ENCODE results near the gene DPP7. TPM values are rescaled to one million over a fixed set of nuclear protein-coding genes. Genes with fewer than 3 reads are reported as not detected.
"Not testable (repeated sequence)": the region's sequence is repeated elsewhere in the genome, so short reads cannot be mapped to it uniquely, and the experiment has no call there.

Gene DPP7
- total RNA-seq, 1 donor from 2014 or later: 98.5 TPM

DNA sequence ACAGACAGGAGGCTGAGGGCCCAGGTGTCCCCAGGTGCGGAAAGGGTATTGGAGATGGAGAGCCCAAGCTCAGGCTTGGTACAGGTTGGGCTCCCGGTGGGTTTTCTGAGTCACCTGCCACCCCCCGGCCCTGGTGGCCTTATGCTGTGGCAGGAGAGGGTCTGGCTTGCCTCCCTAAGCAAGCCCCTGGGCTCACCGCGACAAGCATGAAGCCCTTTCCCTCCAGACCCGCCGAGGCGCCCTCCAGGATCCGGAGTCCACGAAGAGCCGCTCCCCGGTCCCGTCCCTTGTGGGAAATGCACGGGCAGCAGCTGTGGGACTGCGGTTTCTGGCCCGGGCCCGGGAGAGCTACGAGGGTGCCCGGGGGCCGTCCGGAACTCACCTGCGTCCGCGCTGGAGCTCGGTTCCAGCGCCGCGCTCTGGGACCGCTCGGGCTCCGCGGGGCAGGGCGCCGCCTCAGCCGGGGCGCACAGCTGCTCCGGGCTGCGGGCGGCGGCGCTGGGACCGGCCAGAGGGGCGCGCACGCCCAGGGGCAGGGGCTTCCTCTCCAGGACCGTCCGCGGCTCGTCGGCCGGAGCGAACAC lies 44.9 kb downstream of the DPP7 start:
- no peak for DNase-seq

DNA sequence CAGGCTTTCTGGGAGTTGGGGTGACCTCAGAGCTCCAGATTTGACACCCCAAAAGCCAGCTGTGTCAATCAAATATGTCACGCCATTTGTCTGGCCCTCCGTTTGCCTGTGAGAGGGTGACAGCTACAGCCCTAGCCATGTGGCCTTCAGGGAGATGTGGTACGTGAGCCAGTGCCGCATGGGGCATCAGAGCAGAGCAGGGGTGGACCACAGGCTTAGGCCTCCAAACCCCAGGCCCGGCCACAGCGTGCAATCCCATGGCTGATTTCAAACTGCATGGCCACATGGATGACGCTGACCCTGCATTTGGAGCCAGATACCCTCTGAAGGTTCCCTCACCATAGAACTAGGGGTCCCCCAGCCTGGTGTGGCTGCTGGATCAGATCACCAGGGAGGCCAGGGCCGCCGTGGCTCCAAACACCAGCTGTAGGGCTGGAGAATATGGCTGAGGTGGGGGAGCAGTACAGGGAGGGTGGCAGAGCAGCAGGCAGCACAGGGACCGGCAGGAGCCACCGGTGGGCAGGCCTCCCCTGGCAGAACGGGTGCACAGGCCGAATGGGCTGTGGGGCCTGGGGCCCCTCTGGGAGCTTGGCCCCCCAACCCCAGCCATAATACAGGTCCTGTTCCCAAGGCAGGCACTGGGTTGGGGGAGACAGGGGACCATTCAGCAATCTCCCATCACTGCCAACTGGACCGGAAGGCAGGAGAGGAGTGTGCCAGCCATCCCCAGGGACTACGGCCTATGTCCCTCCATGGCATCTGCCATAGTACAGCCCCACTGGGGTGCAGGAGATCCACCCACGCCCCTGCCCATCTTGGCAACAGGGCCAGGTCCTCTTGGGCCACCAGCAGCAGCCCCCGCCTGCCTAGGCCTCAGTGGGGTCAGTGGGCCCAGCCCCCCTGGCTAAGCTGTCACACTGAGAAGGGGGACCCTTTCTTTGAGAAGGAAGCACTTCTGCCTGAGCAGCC lies 45.7 kb downstream of the DPP7 start:
- no peak for DNase-seq

DNA sequence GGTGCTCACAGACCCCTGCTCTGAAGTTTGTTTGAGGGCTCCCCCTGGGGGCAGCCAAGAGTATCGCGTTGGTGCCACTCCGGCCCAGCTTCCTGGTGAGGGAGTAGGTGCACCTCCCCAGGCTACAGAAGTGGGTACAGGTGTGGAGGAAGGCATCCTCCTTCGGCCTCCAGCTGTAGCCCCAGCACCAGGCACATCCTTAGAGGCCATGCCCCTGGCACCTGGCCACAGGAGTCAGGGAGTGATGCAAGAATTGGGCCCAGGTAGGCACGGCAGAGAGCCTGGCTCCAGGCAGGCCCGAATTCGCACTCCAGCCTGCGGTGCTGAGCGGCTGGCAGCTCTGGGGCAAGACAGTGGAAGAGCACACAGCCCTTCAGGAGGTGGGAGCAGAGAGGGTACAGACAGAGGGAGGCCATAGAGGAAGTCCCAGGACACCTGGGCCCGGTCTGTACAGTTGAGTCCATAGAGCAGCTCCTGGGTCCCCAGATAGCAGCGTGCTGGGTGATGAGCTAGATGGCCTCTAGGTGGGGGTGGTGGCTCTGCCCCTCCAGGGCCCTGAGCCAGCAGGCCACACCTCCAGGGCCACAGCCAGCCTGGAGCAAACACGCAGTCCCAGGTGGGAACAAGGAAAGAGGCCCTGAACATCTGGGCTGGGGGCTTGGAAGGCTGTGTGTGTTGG lies 46.5 kb downstream of the DPP7 start:
- peak; percentile 89 for DNase-seq

DNA sequence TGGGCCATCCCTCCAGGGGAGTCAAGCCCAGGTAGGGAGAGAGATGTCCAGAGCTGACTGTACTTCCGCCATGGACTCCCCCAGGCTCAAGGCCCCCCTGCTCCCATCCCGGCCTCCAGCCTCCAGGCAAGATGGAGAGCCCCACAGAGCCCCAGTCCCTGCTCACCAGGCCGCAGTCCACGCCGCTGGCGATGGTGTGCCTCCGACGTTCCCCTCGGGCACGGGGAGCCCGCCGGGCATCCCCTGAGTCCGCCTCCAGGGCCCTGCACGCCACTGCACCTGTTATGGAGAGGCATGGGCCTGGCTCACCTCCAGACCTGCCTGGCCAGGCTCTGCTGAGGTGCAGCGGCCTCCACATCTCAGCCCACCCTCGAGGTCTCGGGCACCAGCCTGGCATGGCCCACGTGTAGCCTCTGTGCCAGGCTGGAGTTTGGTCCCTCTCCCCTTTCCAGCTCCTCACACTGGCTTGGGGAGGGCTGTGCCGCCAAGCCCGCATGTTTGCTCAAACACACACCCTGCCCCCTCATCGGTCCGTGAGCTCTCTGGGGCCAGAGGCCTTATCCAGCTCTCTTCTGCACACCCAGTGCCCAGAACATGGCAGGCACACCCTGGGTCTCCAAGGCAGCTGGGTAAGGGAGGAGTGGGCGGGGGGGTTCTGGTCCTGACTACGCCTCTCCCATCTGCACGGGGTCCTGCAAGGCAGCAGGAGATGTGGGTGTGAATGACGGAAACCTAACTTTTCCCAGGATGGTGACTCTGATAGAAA lies 48.3 kb downstream of the DPP7 start:
- DNase-seq: no peak

DNA sequence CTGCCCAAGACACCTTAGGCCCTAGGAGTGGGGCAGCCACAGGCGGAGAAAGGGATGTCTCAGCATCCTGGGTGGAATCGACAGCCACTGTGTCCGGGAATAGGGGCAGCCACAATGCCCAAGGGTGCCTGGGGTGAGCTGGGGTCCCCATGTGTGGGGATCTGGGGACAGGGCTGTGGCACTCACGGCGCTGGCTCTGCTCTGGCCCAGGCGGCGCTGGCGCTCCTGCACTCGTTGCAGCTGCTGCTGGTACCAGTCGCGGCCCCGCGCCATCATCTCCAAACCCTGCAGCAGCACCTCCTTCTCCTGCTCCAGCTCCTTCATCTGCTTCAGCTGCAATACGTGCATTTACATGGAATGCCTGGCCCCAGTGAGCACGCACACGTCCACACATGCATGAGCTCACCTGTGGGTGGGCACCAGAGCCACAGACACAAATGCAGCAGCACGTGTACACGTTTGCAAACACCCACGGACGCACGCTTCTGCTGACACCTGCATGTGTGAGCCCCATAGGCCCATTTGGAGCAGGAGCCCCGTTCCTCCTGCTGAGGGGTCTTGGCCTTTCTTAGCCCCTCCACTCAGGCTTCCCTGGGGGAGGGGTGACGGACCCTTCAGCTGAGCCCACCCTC lies 49.1 kb downstream of the DPP7 start:
- no peak for DNase-seq

DNA sequence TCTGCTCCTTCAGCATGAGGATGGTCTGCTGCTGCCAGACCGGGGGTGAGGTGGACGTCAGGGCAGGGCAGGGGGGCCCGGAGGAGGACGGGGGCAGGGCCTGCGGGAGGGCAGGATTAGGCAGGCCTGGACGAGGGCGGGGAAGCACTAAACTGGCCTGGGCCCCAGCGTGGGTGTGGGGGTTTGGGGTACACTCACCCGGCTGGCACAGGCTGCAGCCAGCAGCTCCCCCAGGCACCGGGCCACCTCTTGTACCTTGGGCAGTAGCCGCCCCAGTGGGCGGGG lies 49.7 kb downstream of the DPP7 start:
- no peak for DNase-seq

DNA sequence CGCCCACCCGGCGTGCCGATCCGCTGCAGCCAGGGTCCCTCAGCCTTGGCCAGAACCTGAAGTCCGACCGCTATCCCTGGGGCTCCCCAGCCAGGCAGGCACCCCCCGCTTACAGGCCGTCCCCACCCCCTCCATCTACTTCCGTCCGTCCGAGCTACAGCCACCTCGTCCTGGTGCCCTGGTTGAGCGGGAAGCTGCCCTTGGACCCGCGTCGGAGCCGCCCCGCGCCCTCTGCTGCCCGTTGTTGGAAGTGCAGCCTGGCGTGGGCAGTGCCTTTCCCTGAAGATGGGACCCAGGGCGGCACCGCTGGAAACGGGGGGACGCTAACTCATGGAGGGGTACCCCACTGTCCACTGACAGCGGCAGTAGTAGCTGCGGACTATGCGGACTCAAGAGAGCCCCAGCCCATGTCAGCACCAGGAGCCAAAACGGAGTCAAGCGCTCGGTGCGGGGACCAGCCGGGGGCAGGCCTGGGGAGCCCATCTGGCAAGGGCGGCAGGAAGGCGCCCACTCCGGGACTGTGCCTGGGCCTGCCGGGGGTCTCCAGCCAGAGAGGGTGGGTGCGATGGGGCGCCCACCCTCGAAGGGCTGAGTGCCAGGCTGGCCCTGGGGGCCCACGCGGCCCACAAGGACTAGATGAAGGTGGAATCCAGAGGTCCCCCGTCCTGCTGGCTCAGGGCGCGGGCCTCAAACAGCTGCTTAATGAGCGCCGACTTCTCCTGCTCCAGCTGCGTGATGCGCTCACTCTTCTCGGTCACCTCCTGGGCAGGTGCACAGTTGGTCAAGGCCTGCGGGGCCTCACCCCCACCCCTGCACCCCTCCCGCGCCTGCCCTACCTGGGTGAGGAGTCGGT lies 50.3 kb downstream of the DPP7 start:
- DNase-seq: peak; percentile 70

DNA sequence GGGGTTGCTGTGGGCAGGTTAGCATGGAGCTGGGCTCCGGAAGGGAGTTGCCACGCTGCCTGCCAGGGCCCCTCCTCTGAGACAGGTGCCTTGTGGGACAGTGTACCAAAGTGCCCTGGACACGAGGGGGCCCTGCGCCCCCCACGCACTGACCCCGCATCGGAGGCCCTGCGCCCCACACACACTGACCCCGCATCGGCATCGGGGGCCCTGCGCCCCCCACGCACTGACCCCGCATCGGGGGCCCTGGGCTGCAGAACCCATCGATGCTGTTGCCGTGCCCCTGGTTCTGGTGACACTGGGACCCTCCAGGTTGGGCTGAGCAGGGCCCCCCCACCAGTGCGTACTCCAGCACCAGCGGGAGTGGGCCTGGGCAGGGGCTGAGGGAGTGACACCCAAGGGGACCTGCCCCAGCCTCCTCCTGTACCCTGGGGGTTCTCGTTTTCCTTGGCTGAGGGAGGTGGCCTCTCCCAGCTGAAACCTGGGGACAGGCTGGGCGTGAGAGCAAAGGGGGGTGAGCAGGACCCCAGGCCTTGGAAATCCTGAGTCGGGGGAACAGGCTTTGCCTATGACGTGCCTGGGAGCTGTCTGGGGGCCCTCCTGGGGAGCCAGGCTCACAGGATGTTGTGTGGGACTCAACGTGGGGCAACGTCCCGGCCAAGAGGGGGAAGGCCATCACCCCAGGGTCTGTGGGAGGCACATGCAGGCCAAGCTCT lies 51.1 kb downstream of the DPP7 start:
- DNase-seq: no peak

DNA sequence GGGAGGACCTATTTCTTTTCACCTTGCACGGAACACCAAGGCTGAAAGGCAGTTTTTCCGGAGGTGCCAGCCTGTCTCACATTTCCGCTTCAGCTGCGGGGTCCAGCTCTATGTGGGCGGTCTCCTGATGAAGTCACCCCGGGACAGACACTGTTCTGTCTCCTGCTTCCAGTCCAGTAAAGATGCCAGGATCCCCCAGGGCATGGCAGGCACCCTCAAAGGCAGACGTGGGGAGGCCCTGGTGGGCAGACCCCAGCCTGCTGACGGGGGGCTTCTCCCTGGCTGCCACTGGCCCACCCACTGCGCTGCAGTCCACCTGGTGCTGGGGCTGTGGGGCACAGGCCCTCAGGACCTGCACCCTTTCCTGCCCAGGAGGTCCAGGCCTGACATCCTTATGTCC lies 51.7 kb downstream of the DPP7 start:
- not testable (repeated sequence) for DNase-seq

DNA sequence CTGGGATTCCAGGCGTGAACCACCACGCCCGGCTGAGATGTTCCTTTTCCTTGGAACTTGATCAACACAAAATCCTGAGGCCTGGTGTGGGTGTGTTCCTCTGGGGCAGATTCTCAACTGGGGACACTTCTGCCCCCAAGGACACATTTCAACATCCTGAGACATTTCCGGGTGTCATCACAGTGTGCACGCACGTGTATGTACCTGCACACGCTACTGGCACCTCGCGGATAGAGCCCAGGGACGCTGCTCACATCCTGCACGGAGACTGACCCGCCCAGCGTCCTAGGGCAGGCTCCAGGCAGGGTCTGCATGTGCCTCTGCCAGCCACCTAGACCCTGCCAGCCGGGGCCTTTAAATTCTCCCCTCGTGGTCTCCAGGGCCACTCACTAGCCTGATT lies 52.1 kb downstream of the DPP7 start:
- DNase-seq: no peak

Other genes starting within 250 kb of the DPP7 start
- 309 and 438 TPM in 2 replicates for gene EDF1, start 248.4 kb downstream of the DPP7 start, total RNA-seq
- gene TRAF2, start 228.2 kb downstream of the DPP7 start, total RNA-seq: 20.6 and 24.2 TPM in 2 replicates
- gene FBXW5, start 170.0 kb downstream of the DPP7 start, total RNA-seq: 255 and 270 TPM in 2 replicates
- gene C8G, start 169.5 kb downstream of the DPP7 start, total RNA-seq: 1.7 TPM in 1 of 2 replicates, not detected in the other
- not detected in 2 replicates for gene LCN12, start 162.5 kb downstream of the DPP7 start, total RNA-seq
- 0.17 and 0.60 TPM in 2 replicates for gene PTGDS, start 137.2 kb downstream of the DPP7 start, total RNA-seq
- gene LCNL1, start 131.7 kb downstream of the DPP7 start, total RNA-seq: not detected in 2 replicates
- 13.5 and 17.9 TPM in 2 replicates for gene PAXX, start 122.3 kb downstream of the DPP7 start, total RNA-seq
- gene CLIC3, start 118.2 kb downstream of the DPP7 start, total RNA-seq: 0.09 TPM in 1 of 2 replicates, not detected in the other
- 8.5 and 13.3 TPM in 2 replicates for gene ABCA2, start 86.5 kb downstream of the DPP7 start, total RNA-seq
- gene FUT7, start 82.6 kb downstream of the DPP7 start, total RNA-seq: not detected in 2 replicates
- 39.7 and 46.8 TPM in 2 replicates for gene NPDC1, start 68.6 kb downstream of the DPP7 start, total RNA-seq
- gene ENTPD2, start 60.7 kb downstream of the DPP7 start, total RNA-seq: not detected in 2 replicates
- 6.0 and 36.3 TPM in 2 replicates for gene SAPCD2, start 44.2 kb downstream of the DPP7 start, total RNA-seq
- gene UAP1L1, start 37.2 kb downstream of the DPP7 start, total RNA-seq: 27.0 and 27.2 TPM in 2 replicates
- 73.1 and 76.6 TPM in 2 replicates for gene MAN1B1, start 27.7 kb downstream of the DPP7 start, total RNA-seq
- 0.05 and 0.17 TPM in 2 replicates for gene GRIN1, start 24.4 kb upstream of the DPP7 start, total RNA-seq
- not detected in 2 replicates for gene LRRC26, start 55.3 kb upstream of the DPP7 start, total RNA-seq
- not detected in 2 replicates for gene TMEM210, start 57.3 kb upstream of the DPP7 start, total RNA-seq
- gene ANAPC2, start 73.8 kb upstream of the DPP7 start, total RNA-seq: 23.1 and 33.6 TPM in 2 replicates
- 112 and 128 TPM in 2 replicates for gene SSNA1, start 73.9 kb upstream of the DPP7 start, total RNA-seq
- gene TPRN, start 86.0 kb upstream of the DPP7 start, total RNA-seq: 4.6 and 6.6 TPM in 2 replicates
- 31.1 TPM in 2 replicates for gene TMEM203, start 90.9 kb upstream of the DPP7 start, total RNA-seq
- 3.4 and 5.8 TPM in 2 replicates for gene NDOR1, start 91.0 kb upstream of the DPP7 start, total RNA-seq
- gene RNF208, start 107.5 kb upstream of the DPP7 start, total RNA-seq: 0.14 TPM in 1 of 2 replicates, not detected in the other
- 0.17 and 0.37 TPM in 2 replicates for gene CYSRT1, start 110.4 kb upstream of the DPP7 start, total RNA-seq
- gene RNF224, start 112.8 kb upstream of the DPP7 start, total RNA-seq: not detected in 2 replicates
- gene SLC34A3, start 116.2 kb upstream of the DPP7 start, total RNA-seq: not detected in 2 replicates
- 128 and 305 TPM in 2 replicates for gene TUBB4B, start 126.6 kb upstream of the DPP7 start, total RNA-seq
- gene STPG3, start 136.6 kb upstream of the DPP7 start, total RNA-seq: 0.34 TPM in 1 of 2 replicates, not detected in the other
- 55.3 and 83.7 TPM in 2 replicates for gene NELFB, start 140.6 kb upstream of the DPP7 start, total RNA-seq
- gene TOR4A, start 163.0 kb upstream of the DPP7 start, total RNA-seq: 29.8 and 46.0 TPM in 2 replicates
- gene NRARP, start 187.5 kb upstream of the DPP7 start, total RNA-seq: 64.3 and 82.2 TPM in 2 replicates